Mucosa of descending colon (tissue), 3 donors: ENCODE measurements around the gene THEM5. TPM values are rescaled to one million over a fixed set of nuclear protein-coding genes. Genes with fewer than 3 reads are reported as not detected.
"Not testable (repeated sequence)": the region's sequence is repeated elsewhere in the genome, so short reads cannot be mapped to it uniquely, and the experiment has no call there.

ENCODE experiments used
- ATAC-seq: fragments of 200-7000 bp; cut with Tn5 transposase; one replicate; pipeline ENCODE4 v1.9.1; 2020; ENCODE audit warnings: mild to moderate bottlenecking, moderate library complexity
- DNase-seq, 3 donors: peaks; one replicate each; pipeline ENCODE4 v3.0.0-alpha.2; 2020
- H3K36me3 ChIP-seq: fragments of 200-600 bp; one replicate; pipeline ENCODE4 v1.8.0; 2021; ENCODE audit warnings: low read depth, mild to moderate bottlenecking
- H3K4me1 ChIP-seq: fragments of 200-600 bp; one replicate; pipeline ENCODE4 v1.8.0; 2021; ENCODE audit warnings: low read depth, mild to moderate bottlenecking
- H3K4me3 ChIP-seq: fragments of 200-600 bp; one replicate; pipeline ENCODE4 v1.8.0; 2021; ENCODE audit warnings: mild to moderate bottlenecking
- H3K9me3 ChIP-seq: fragments of 200-600 bp; one replicate; pipeline ENCODE4 v1.8.0; 2021; ENCODE audit warnings: mild to moderate bottlenecking
- CTCF ChIP-seq: fragments of 200-600 bp; IDR thresholded peaks from one replicate; pipeline ENCODE4 v1.8.0; 2022; ENCODE audit warnings: antibody characterized with exemption, mild to moderate bottlenecking
- intact Hi-C, 2 donors: fragments of 100-400 bp; cut with DNase I in 1 of 2; cut with micrococcal nuclease in 1 of 2; formaldehyde crosslinking; loops; one replicate each; pipeline versions ENCODE4 v1.11.0 to v1.11.1; 2022; cut with DNase I, micrococcal nuclease
- total RNA-seq, 3 donors: library from RNA; stranded (reverse); fragmentation: NEBNext Ultra II Directional in 2 of 3; extraction: Animal tissue kit (Norgen Biotek cat#: 25700) in 2 of 3; gene quantifications; one replicate each; pipeline versions ENCODE4 v1.2.1 to v1.2.4, GENCODE V29; 2021 to 2023
- donor health status: DM: no; HTN: no; CAD: no; lungs with moderate emphysema.
- donor health status: DM: no; HTN: no; CAD: no.
- donor health status: DM: no; HTN: yes; CAD: no.

THEM5 gene
- total RNA-seq, 3 donors from 2014 or later = not detected

GRCh38 chr1:151892190-151892589 is 38.7 kb upstream of the THEM5 start:
- no peaks in the 10 kb centered on the region for H3K36me3 ChIP-seq
- ATAC-seq (no peak), DNase-seq (no peak)
- intact Hi-C loops = no loop called here
- no peak overlapping the region for H3K4me3 ChIP-seq
- no peaks in the 10 kb centered on the region for H3K4me1 ChIP-seq
- no peaks in the 10 kb centered on the region for H3K9me3 ChIP-seq
- TF ChIP-seq CTCF = no peak

DNA sequence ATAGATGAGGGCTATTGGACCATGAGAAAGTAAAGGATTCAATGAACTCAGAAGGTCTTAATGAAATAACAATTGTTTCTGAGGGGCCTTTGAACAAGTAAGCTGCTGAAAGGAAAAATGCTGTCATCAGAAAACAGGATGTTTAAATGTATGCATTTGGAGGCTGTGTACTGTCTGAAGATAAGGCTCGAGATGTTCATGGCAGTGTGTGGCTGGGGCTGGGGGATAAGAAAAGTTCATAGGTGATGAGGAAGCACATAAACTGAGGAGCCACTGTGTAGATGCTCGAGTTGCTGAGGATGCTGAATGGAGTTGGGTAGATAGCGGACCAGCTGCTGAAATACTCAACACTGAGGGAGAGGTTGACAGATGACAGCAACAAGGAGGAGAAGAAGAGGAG is 38.0 kb upstream of the THEM5 start:
- no peak for TF ChIP-seq CTCF
- H3K36me3 ChIP-seq = no peaks in the 10 kb centered on the region
- intact Hi-C loops = no loop called here
- H3K4me3 ChIP-seq = no peak overlapping the region
- no peak for DNase-seq
- no peaks in the 10 kb centered on the region for H3K4me1 ChIP-seq
- no peak for ATAC-seq
- H3K9me3 ChIP-seq = no peaks in the 10 kb centered on the region

DNA sequence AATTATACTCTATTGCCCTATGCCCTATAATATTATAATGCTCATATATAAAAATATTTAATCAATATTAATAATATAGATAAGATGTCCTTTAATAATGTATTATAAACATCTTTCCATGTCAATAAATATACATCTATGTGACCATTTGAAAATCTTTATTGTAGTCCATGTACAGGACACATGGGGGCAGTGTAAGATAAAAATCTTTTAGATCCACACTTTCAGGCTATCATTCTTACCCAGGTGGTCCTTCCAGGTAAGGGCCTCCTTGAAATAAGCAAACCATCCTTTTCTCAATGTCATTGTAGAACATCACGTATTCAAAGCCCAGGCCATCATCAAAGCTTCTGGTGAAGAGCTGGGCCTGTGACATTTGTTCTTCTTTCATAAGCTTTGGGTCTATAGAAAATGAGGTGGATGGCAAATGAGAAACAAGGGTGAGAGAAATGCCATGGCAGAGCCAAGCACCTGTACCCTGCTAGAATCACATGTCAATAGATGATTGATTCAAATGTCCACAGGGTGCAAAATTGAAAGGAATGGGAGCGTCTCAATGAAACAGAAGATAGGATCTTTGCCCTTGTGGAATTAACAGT is 35.6 kb upstream of the THEM5 start:
- H3K4me3 ChIP-seq = no peak overlapping the region
- no peaks in the 10 kb centered on the region for H3K9me3 ChIP-seq
- no peak for TF ChIP-seq CTCF
- no peaks in the 10 kb centered on the region for H3K4me1 ChIP-seq
- intact Hi-C loops = no loop called here
- DNase-seq = no peak
- ATAC-seq = peak; percentile 44
- H3K36me3 ChIP-seq = no peaks in the 10 kb centered on the region

DNA sequence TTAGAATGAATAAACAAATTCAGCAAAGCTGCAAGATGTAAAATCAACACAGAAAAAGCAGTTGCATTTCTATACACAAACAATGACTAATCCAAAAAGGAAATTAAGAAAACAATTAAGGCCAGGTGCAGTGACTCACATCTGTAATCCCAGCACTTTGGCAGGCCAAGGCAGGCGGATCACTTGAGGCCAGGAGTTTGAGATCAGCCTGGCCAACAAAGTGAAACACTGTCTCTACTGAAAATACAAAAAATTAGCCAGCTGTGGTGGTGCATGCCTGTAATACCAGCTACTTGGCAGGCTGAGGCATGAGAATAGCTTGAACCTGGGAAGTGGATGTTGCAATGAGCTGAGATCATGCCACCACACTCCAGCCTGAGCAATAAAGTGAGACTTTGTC is 33.5 kb upstream of the THEM5 start:
- intact Hi-C loops = no loop called here
- DNase-seq (no peak), ATAC-seq (no peak)
- Histone ChIP-seq H3K4me3 (no peak overlapping the region), H3K4me1 (no peaks in the 10 kb centered on the region), H3K9me3 (no peaks in the 10 kb centered on the region), H3K36me3 (no peaks in the 10 kb centered on the region)
- no peak for TF ChIP-seq CTCF

DNA sequence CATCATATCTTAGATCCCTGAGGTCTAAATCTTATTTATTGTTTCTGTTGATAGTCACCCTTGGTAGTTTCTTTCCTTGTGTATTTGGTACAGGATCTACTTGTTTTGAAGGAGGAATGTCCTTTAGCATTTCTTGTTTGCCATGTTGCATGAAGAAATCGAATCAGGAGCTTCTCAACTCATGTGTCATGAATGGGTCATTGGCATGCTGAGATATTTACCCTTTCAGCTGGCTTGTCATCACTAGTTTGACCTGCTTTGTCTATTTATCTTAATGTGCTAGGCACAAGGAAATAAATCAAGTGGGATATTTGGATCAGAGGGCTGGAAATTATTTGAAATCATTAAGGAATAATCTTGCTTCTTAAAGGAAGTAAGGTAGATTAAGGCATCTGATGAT is 32.0 kb upstream of the THEM5 start:
- ATAC-seq = no peak
- Histone ChIP-seq H3K4me3 (no peak overlapping the region), H3K4me1 (no peaks in the 10 kb centered on the region), H3K9me3 (no peaks in the 10 kb centered on the region), H3K36me3 (no peaks in the 10 kb centered on the region)
- no peak for DNase-seq
- TF ChIP-seq CTCF = no peak
- intact Hi-C loops = no loop called here

- H3K4me3 ChIP-seq, intact Hi-C loops, H3K9me3 ChIP-seq, H3K36me3 ChIP-seq, ATAC-seq, H3K4me1 ChIP-seq, DNase-seq: not testable (repeated sequence)
Measured at GRCh38 chr1:151884879-151885278, 31.4 kb upstream of the THEM5 start.

DNA sequence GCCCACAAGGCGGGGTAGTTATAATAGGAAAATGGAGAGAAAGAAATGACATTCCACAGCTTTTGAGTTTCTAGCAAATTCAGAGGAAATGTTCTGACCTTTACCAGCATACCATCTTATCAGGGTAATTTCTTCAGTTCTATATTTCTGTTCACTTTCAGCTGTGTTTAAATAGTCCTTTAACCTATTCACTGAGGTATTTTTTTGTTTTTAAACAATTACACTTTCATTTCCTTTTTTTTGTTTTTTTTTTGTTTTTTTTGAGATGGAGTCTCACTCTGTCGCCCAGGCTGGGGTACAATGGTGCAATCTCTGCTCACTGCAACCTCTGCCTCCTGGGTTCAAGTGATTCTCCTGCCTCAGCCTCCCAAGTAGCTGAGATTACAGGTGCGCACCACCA is 30.9 kb upstream of the THEM5 start:
- ATAC-seq, intact Hi-C loops, H3K4me1 ChIP-seq, DNase-seq, H3K9me3 ChIP-seq, H3K4me3 ChIP-seq, H3K36me3 ChIP-seq: not testable (repeated sequence)

GRCh38 chr1:151883898-151884297 is 30.4 kb upstream of the THEM5 start:
- H3K36me3 ChIP-seq, H3K9me3 ChIP-seq, H3K4me1 ChIP-seq, intact Hi-C loops, DNase-seq, H3K4me3 ChIP-seq, ATAC-seq: not testable (repeated sequence)

DNA sequence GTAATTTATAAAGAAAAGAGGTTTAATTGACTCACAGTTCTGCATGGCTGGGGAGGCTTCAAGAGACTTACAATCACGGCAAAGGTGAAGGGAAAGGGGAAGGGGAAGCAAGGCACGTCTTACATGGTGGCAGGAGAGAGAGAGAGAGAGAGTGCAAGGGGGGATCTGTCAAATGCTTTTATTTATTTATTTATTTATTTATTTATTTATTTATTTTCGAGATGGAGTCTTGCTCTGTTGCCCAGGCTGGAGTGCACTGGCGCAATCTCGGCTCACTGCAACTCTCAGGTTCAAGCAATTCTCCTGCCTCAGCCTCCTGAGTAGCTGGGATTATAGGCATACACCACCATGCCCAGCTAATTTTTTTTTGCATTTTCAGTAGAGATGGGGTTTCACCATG is 29.4 kb upstream of the THEM5 start:
- H3K36me3 ChIP-seq, ATAC-seq, intact Hi-C loops, H3K4me3 ChIP-seq, H3K4me1 ChIP-seq, H3K9me3 ChIP-seq, DNase-seq: not testable (repeated sequence)
